SK-N-MC (cell line): ENCODE results near the gene SLC35E1.

Source experiments
- EZH2 ChIP-seq: fragments of 200-600 bp; sonication (generic); IDR thresholded peaks from one replicate; pipeline ENCODE4 v1.6.1; 2017; ENCODE audit warnings: antibody characterized with exemption
- POLR2AphosphoS5 ChIP-seq: IDR thresholded peaks from 2 replicates; pipeline ENCODE4 v1.6.1; 2012; ENCODE audit warnings: mild to moderate bottlenecking, low read depth, low read length, borderline replicate concordance

GRCh38 chr19:16603090-16603489 lies 30.9 kb upstream of the SLC35E1 start:
- TF ChIP-seq POLR2AphosphoS5 (no peak), EZH2 (no peak)
